Epithelial cell of umbilical artery (primary cell): ENCODE data around the gene SOX2. TPM values are rescaled to one million over a fixed set of nuclear protein-coding genes. Genes with fewer than 3 reads are reported as not detected.

Experiments used
- total RNA-seq: library from RNA; depleted of rRNA; stranded (reverse); fragments of >200 nt; gene quantifications from 2 replicates; pipeline ENCODE4 v1.2.3, GENCODE V29; 2014

The SOX2 gene
- total RNA-seq: not detected in 2 replicates

DNA sequence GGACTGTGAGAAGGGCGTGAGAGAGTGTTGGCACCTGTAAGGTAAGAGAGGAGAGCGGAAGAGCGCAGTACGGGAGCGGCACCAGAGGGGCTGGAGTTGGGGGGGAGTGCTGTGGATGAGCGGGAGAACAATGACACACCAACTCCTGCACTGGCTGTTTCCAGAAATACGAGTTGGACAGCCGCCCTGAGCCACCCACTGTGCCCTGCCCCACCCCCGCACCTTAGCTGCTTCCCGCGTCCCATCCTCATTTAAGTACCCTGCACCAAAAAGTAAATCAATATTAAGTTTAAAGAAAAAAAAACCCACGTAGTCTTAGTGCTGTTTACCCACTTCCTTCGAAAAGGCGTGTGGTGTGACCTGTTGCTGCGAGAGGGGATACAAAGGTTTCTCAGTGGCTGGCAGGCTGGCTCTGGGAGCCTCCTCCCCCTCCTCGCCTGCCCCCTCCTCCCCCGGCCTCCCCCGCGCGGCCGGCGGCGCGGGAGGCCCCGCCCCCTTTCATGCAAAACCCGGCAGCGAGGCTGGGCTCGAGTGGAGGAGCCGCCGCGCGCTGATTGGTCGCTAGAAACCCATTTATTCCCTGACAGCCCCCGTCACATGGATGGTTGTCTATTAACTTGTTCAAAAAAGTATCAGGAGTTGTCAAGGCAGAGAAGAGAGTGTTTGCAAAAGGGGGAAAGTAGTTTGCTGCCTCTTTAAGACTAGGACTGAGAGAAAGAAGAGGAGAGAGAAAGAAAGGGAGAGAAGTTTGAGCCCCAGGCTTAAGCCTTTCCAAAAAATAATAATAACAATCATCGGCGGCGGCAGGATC, at the start of gene SOX2:
Gene SOX2, plus strand, starts transcription at position 601 of the 811 bp plus-strand sequence. CDS start 436 bp downstream, outside the sequence.

